Prostate gland (tissue), 2 donors: ENCODE results near the gene MAP4K1. TPM values are rescaled to one million over a fixed set of nuclear protein-coding genes. Genes with fewer than 3 reads are reported as not detected.

Source experiments
- DNase-seq: peaks from one replicate; pipeline ENCODE4 v3.0.0-alpha.2; 2019; ENCODE audit warnings: low spot score
- H3K27ac ChIP-seq, 2 donors: fragments of 200-600 bp; sonication (generic); 2 replicates each; pipeline ENCODE4 v1.5.1; 2017 to 2019
- H3K27me3 ChIP-seq: fragments of 200-600 bp; sonication (generic); replicated peaks from 2 replicates; pipeline ENCODE4 v1.5.1; 2019; ENCODE audit not compliant: insufficient read depth
- H3K36me3 ChIP-seq, 2 donors: fragments of 200-600 bp; sonication (generic); 1 replicate in 1 of 2; 2 replicates in 1 of 2; pipeline versions ENCODE4 v1.5.1 to v1.8.1; 2017 to 2019
- H3K4me1 ChIP-seq: fragments of 200-600 bp; sonication (generic); replicated peaks from 2 replicates; pipeline ENCODE4 v1.5.1; 2019
- H3K4me3 ChIP-seq, 2 donors: fragments of 200-600 bp; sonication (generic); 2 replicates each; pipeline ENCODE4 v1.5.1; 2017 to 2019
- H3K9me3 ChIP-seq: fragments of 200-600 bp; sonication (generic); 2 replicates; pipeline ENCODE4 v1.5.1; 2017
- CTCF ChIP-seq, 4 experiments: fragments of 200-600 bp in 2 of 4; fragments of 450-650 bp in 2 of 4; sonication (generic) in 2 of 4; IDR thresholded peaks; 1 replicate in 3 of 4; 2 replicates in 1 of 4; pipeline ENCODE4 v1.5.1; 2016 to 2019; ENCODE audit warnings: antibody characterized with exemption in 4 of 4, mild to moderate bottlenecking in 2 of 4, moderate library complexity in 2 of 4
- POLR2A ChIP-seq: fragments of 450-650 bp; IDR thresholded peaks from one replicate; pipeline ENCODE4 v1.6.1; 2016; ENCODE audit warnings: antibody characterized with exemption, mild to moderate bottlenecking
- POLR2AphosphoS5 ChIP-seq: sonication (generic); formaldehyde crosslinking; IDR thresholded peaks from one replicate; pipeline ENCODE4 v1.6.1; 2017; ENCODE audit warnings: antibody characterized with exemption
- WGBS: methylation state at CpG from one replicate; pipeline ENCODE4 v1.1.5; 2018; 5-methylcytosine and 5-hydroxymethylcytosine counted together
- intact Hi-C: fragments of 100-400 bp; cut with DNase I; formaldehyde crosslinking; loops from one replicate; pipeline ENCODE4 v1.14.2; 2022
- total RNA-seq, 2 donors: library from RNA; depleted of rRNA; stranded (reverse); fragments of >200 nt; gene quantifications; one replicate each; pipeline ENCODE4 v1.1.0, GENCODE V29; 2016

The MAP4K1 gene
- total RNA-seq = 10 to 100 TPM in 1 of 2 donors, 1 to 10 TPM in 1; 1.6 to 14.1 TPM

- H3K4me3 ChIP-seq = peak within 1 kb of the TSS; percentile 58 to 75
- peaks cover 2% of the 10 kb centered on the region for H3K4me1 ChIP-seq
- DNase-seq = peak; percentile 22
- H3K9me3 ChIP-seq = no peaks in the 10 kb centered on the region
- peak within 1 kb of the TSS; percentile 52 to 59 for H3K27ac ChIP-seq
- TF ChIP-seq POLR2A (no peak), CTCF (IDR thresholded peaks at IDR 0.05) (no peak), POLR2AphosphoS5 (no peak)
- 22% methylated on average over 28 of the region's 28 CpGs for WGBS
- intact Hi-C loops = loop anchor here (5.0 kb wide), 2 partner anchors 216 to 229 kb away; partner anchors contain the start of genes FAM98C and HNRNPL
- H3K27me3 ChIP-seq = no peaks in the 10 kb centered on the region
- peaks cover 0 to 4% of the 10 kb centered on the region in 2 donors for H3K36me3 ChIP-seq
These were observed at the start of gene MAP4K1 for GRCh38 chr19:38617764-38618589. Gene MAP4K1, minus strand, starts transcription at chr19:38617953. Its CDS starts 58 bp downstream, at chr19:38617895.

- WGBS = 38% methylated on average over 10 of the region's 10 CpGs
- no peak for DNase-seq
These were observed 49.1 kb upstream of the MAP4K1 start for GRCh38 chr19:38666663-38667511.

GRCh38 chr19:38665950-38666662, 48.4 kb upstream of the MAP4K1 start:
- H3K27ac ChIP-seq = peak overlapping the region; percentile 89 to 95
- H3K36me3 ChIP-seq = no peaks in the 10 kb centered on the region
- WGBS = 28% methylated on average over 19 of the region's 19 CpGs
- H3K4me3 ChIP-seq = no peak overlapping the region
- DNase-seq = peak; percentile 67
- peaks cover 44% of the 10 kb centered on the region for H3K4me1 ChIP-seq
- TF ChIP-seq CTCF (IDR thresholded peaks at IDR 0.05) = no peak
- peak; percentile 52 for TF ChIP-seq POLR2AphosphoS5
- no peak for TF ChIP-seq POLR2A
- intact Hi-C loops = no loop called here
- H3K27me3 ChIP-seq = no peaks in the 10 kb centered on the region
- no peaks in the 10 kb centered on the region for H3K9me3 ChIP-seq

More at GRCh38 chr19:38666663-38667511, 49.1 kb upstream of the MAP4K1 start:
- H3K9me3 ChIP-seq = no peaks in the 10 kb centered on the region
- H3K4me3 ChIP-seq = no peak overlapping the region
- intact Hi-C loops = no loop called here
- H3K27me3 ChIP-seq = no peaks in the 10 kb centered on the region
- TF ChIP-seq POLR2AphosphoS5 = peak; percentile 40
- TF ChIP-seq CTCF (IDR thresholded peaks at IDR 0.05) = no peak
- peak overlapping the region; percentile 89 to 95 for H3K27ac ChIP-seq
- H3K36me3 ChIP-seq = no peaks in the 10 kb centered on the region
- H3K4me1 ChIP-seq = peaks cover 41% of the 10 kb centered on the region

- TF ChIP-seq CTCF (IDR thresholded peaks at IDR 0.05) (no peak), POLR2A (no peak), POLR2AphosphoS5 (no peak)
- Histone ChIP-seq H3K4me3 (no peak overlapping the region), H3K4me1 (peaks cover 48% of the 10 kb centered on the region), H3K27me3 (no peaks in the 10 kb centered on the region), H3K27ac (peak overlapping the region; percentile 89 to 95), H3K36me3 (no peaks in the 10 kb centered on the region), H3K9me3 (no peaks in the 10 kb centered on the region)
- DNase-seq = no peak
- WGBS = 70% methylated on average over 13 of the region's 13 CpGs
- intact Hi-C loops = no loop called here
These were observed 47.6 kb upstream of the MAP4K1 start for GRCh38 chr19:38665219-38665931.
